Uterus (tissue), 4 donors: ENCODE measurements around the gene SWSAP1. TPM values are rescaled to one million over a fixed set of nuclear protein-coding genes. Genes with fewer than 3 reads are reported as not detected.
"Not testable (repeated sequence)": the region's sequence is repeated elsewhere in the genome, so short reads cannot be mapped to it uniquely, and the experiment has no call there.

Experiments used
- DNase-seq, 2 donors: peaks; one replicate each; pipeline ENCODE4 v3.0.0-alpha.2; 2019 to 2020
- H3K27ac ChIP-seq, 2 donors: fragments of 200-600 bp; sonication (generic); 1 replicate in 1 of 2; 2 replicates in 1 of 2; pipeline ENCODE4 v1.5.1; 2016 to 2018
- H3K27me3 ChIP-seq, 2 donors: fragments of 200-600 bp; sonication (generic); one replicate each; pipeline ENCODE4 v1.5.1; 2018 to 2019; ENCODE audit warnings: control low read depth in 1 of 2
- H3K36me3 ChIP-seq, 2 donors: fragments of 200-600 bp; sonication (generic); one replicate each; pipeline ENCODE4 v1.5.1; 2019; ENCODE audit warnings: control low read depth in 1 of 2
- H3K4me1 ChIP-seq, 2 donors: fragments of 200-600 bp; sonication (generic); one replicate each; pipeline ENCODE4 v1.5.1; 2018 to 2019; ENCODE audit warnings: control low read depth in 1 of 2
- H3K4me3 ChIP-seq, 2 donors: fragments of 200-600 bp; sonication (generic); 1 replicate in 1 of 2; 2 replicates in 1 of 2; pipeline ENCODE4 v1.5.1; 2018 to 2019; ENCODE audit warnings: mild to moderate bottlenecking in 1 of 2
- H3K9me3 ChIP-seq, 2 donors: fragments of 200-600 bp; sonication (generic); one replicate each; pipeline ENCODE4 v1.5.1; 2019; ENCODE audit warnings: control low read depth in 1 of 2
- CTCF ChIP-seq, 4 experiments: fragments of 200-600 bp in 2 of 4; fragments of 450-650 bp in 2 of 4; sonication (generic) in 2 of 4; IDR thresholded peaks; one replicate each; pipeline ENCODE4 v1.5.1; 2016 to 2019; ENCODE audit warnings: antibody characterized with exemption in 4 of 4, mild to moderate bottlenecking in 2 of 4, moderate library complexity in 1 of 4
- POLR2A ChIP-seq, 2 donors: fragments of 450-650 bp; IDR thresholded peaks; one replicate each; pipeline ENCODE4 v1.6.1; 2016; ENCODE audit warnings: antibody characterized with exemption in 2 of 2, mild to moderate bottlenecking in 1 of 2, moderate library complexity in 1 of 2
- intact Hi-C: fragments of 100-400 bp; cut with DNase I; formaldehyde crosslinking; loops from one replicate; pipeline ENCODE4 v1.15.1; 2023; ENCODE audit warnings: low total_unique reads
- total RNA-seq, 4 donors: library from RNA; depleted of rRNA in 3 of 4; stranded (reverse); fragments of >200 nt in 3 of 4; gene quantifications; one replicate each; pipeline versions ENCODE4 v1.1.0 to v1.2.4, GENCODE V29; 2014 to 2023
- donor health status: DM: yes; HTN: yes; CAD: no.

The SWSAP1 gene
- total RNA-seq, 4 donors from 2014 or later = 0.48 to 3.5 (median 0.68) TPM

GRCh38 chr19:11377237-11377636 lies 2.8 kb downstream of the SWSAP1 start:
- intact Hi-C loops = no loop called here
- Histone ChIP-seq H3K27me3 (peaks cover under 1 to 5% of the 10 kb centered on the region in 2 donors), H3K36me3 (no peaks in the 10 kb centered on the region), H3K9me3 (no peaks in the 10 kb centered on the region), H3K4me3 (no peak overlapping the region), H3K27ac (peak overlapping the region; percentile 63 to 93), H3K4me1 (peaks cover 12 to 15% of the 10 kb centered on the region in 2 donors)
- DNase-seq = peak; percentile 64 to 84
- TF ChIP-seq CTCF (IDR thresholded peaks at IDR 0.05) (no peak), POLR2A (IDR thresholded peaks at IDR 0.05) (no peak)

GRCh38 chr19:11377756-11378155 lies 3.3 kb downstream of the SWSAP1 start:
- Histone ChIP-seq H3K27me3 (peaks cover 6 to 10% of the 10 kb centered on the region in 2 donors), H3K4me3 (no peak overlapping the region), H3K9me3 (no peaks in the 10 kb centered on the region), H3K4me1 (peaks cover 12 to 15% of the 10 kb centered on the region in 2 donors), H3K27ac (peak overlapping the region; percentile 63 to 93), H3K36me3 (no peaks in the 10 kb centered on the region)
- intact Hi-C loops = no loop called here
- no peak for TF ChIP-seq CTCF (IDR thresholded peaks at IDR 0.05)
- no peak for TF ChIP-seq POLR2A (IDR thresholded peaks at IDR 0.05)
- no peak for DNase-seq

- H3K4me3 ChIP-seq = no peak overlapping the region
These were observed 4.1 kb downstream of the SWSAP1 start for GRCh38 chr19:11378319-11379189.

GRCh38 chr19:11379269-11379845 lies 4.9 kb downstream of the SWSAP1 start:
- H3K27ac ChIP-seq, H3K36me3 ChIP-seq, DNase-seq, H3K9me3 ChIP-seq, intact Hi-C loops, H3K4me3 ChIP-seq: not testable (repeated sequence)
- Histone ChIP-seq H3K27me3 (peaks cover 15 to 19% of the 10 kb centered on the region in 2 donors), H3K4me1 (peaks cover 12 to 29% of the 10 kb centered on the region in 2 donors)

More at GRCh38 chr19:11378319-11379189, 4.1 kb downstream of the SWSAP1 start:
- intact Hi-C loops = no loop called here
- Histone ChIP-seq H3K27ac (peak overlapping the region; percentile 63 to 93), H3K4me1 (peaks cover 12 to 23% of the 10 kb centered on the region in 2 donors), H3K9me3 (no peaks in the 10 kb centered on the region), H3K36me3 (no peaks in the 10 kb centered on the region), H3K27me3 (peaks cover 12 to 18% of the 10 kb centered on the region in 2 donors)
- DNase-seq = no peak
- TF ChIP-seq CTCF (IDR thresholded peaks at IDR 0.05) = peak; percentile 21 to 32 (median 31)
- no peak for TF ChIP-seq POLR2A (IDR thresholded peaks at IDR 0.05)

- TF ChIP-seq POLR2A (IDR thresholded peaks at IDR 0.05) = no peak
- TF ChIP-seq CTCF (IDR thresholded peaks at IDR 0.05) = no peak
- H3K4me3 ChIP-seq = peak overlapping the region in 1 of 2 donors; percentile 60
- intact Hi-C loops = no loop called here
- DNase-seq = no peak
- H3K36me3 ChIP-seq = no peaks in the 10 kb centered on the region
- H3K4me1 ChIP-seq = peaks cover 12 to 29% of the 10 kb centered on the region in 2 donors
- H3K27me3 ChIP-seq = peaks cover 15 to 19% of the 10 kb centered on the region in 2 donors
- peak overlapping the region; percentile 79 to 80 for H3K27ac ChIP-seq
- H3K9me3 ChIP-seq = no peaks in the 10 kb centered on the region
These were observed 5.4 kb downstream of the SWSAP1 start for GRCh38 chr19:11379857-11380350.
